ENCODE data around the gene MICOS13.

- TF ChIP-seq CTCF (IDR thresholded peaks at IDR 0.05 in 8 of 11, conservative IDR thresholded peaks at IDR 0.05 in 3 of 11) (no peak), POLR2AphosphoS5 (IDR thresholded peaks at IDR 0.05) (peak in 2 of 3 donors; percentile 6 to 8), POLR2A (IDR thresholded peaks at IDR 0.05) (no peak)
Measured at GRCh38 chr19:5697022-5697889, 16.9 kb upstream of the MICOS13 start.
